Parathyroid adenoma (tissue), 2 donors: ENCODE measurements around the gene SPDYE16.
"Not testable (repeated sequence)": the region's sequence is repeated elsewhere in the genome, so short reads cannot be mapped to it uniquely, and the experiment has no call there.

Source experiments
- H2AFZ ChIP-seq: fragments of 300-600 bp; sonication (generic); one replicate; pipeline ENCODE4 v1.7.0; 2017; ENCODE audit warnings: antibody characterized with exemption, mild to moderate bottlenecking
- H3K27ac ChIP-seq: fragments of 300-600 bp; sonication (generic); one replicate; pipeline ENCODE4 v1.7.0; 2017
- H3K27me3 ChIP-seq: fragments of 300-600 bp; sonication (generic); one replicate; pipeline ENCODE4 v1.7.0; 2017; ENCODE audit warnings: low read length; ENCODE audit not compliant: control insufficient read depth, insufficient read depth
- H3K36me3 ChIP-seq: fragments of 300-600 bp; sonication (generic); one replicate; pipeline ENCODE4 v1.7.0; 2017; ENCODE audit warnings: low read length; ENCODE audit not compliant: control insufficient read depth, insufficient read depth
- H3K4me1 ChIP-seq: fragments of 300-600 bp; sonication (generic); one replicate; pipeline ENCODE4 v1.7.0; 2017; ENCODE audit warnings: control low read depth
- H3K4me2 ChIP-seq: fragments of 300-600 bp; sonication (generic); one replicate; pipeline ENCODE4 v1.7.0; 2017; ENCODE audit warnings: low read length
- H3K4me3 ChIP-seq: fragments of 300-600 bp; sonication (generic); one replicate; pipeline ENCODE4 v1.7.0; 2017; ENCODE audit warnings: low read depth, low read length
- H3K79me2 ChIP-seq: fragments of 300-600 bp; sonication (generic); one replicate; pipeline ENCODE4 v1.7.0; 2017; ENCODE audit warnings: control low read depth
- H3K9ac ChIP-seq: fragments of 300-600 bp; sonication (generic); one replicate; pipeline ENCODE4 v1.7.0; 2017; ENCODE audit warnings: mild to moderate bottlenecking
- H3K9me3 ChIP-seq: fragments of 300-600 bp; sonication (generic); one replicate; pipeline ENCODE4 v1.7.0; 2017; ENCODE audit warnings: low read length; ENCODE audit not compliant: control insufficient read depth
- CTCF ChIP-seq: fragments of 300-600 bp; sonication (generic); IDR thresholded peaks from one replicate; pipeline ENCODE4 v1.7.0; 2017; ENCODE audit warnings: antibody characterized with exemption, mild to moderate bottlenecking
- donor health status: primary hyperparathyroidism.

Gene SPDYE16

GRCh38 chr7:76513817-76514799 is 29.0 kb downstream of the SPDYE16 start:
- no peaks in the 10 kb centered on the region for H3K79me2 ChIP-seq
- no peaks in the 10 kb centered on the region for H3K9me3 ChIP-seq
- no peak overlapping the region for H3K4me3 ChIP-seq
- TF ChIP-seq CTCF = no peak
- no peak overlapping the region for H3K4me2 ChIP-seq
- H3K27ac ChIP-seq = no peak overlapping the region
- no peaks in the 10 kb centered on the region for H3K27me3 ChIP-seq
- H3K4me1 ChIP-seq = no peaks in the 10 kb centered on the region
- H2AFZ ChIP-seq = no peak overlapping the region
- no peaks in the 10 kb centered on the region for H3K36me3 ChIP-seq
- H3K9ac ChIP-seq = no peak overlapping the region

- H3K27me3 ChIP-seq = no peaks in the 10 kb centered on the region
- no peaks in the 10 kb centered on the region for H3K79me2 ChIP-seq
- no peak overlapping the region for H3K4me3 ChIP-seq
- H3K4me1 ChIP-seq = no peaks in the 10 kb centered on the region
- no peaks in the 10 kb centered on the region for H3K9me3 ChIP-seq
- no peak overlapping the region for H3K4me2 ChIP-seq
- TF ChIP-seq CTCF = no peak
- H3K36me3 ChIP-seq = no peaks in the 10 kb centered on the region
- H3K27ac ChIP-seq = no peak overlapping the region
- no peak overlapping the region for H2AFZ ChIP-seq
- H3K9ac ChIP-seq = no peak overlapping the region
Measured at GRCh38 chr7:76512941-76513816, 29.9 kb downstream of the SPDYE16 start.

- H3K4me2 ChIP-seq, H3K9ac ChIP-seq, H3K27ac ChIP-seq, H3K79me2 ChIP-seq, H3K4me3 ChIP-seq, H3K4me1 ChIP-seq, H3K9me3 ChIP-seq, H2AFZ ChIP-seq, H3K27me3 ChIP-seq, H3K36me3 ChIP-seq: not testable (repeated sequence)
Measured at GRCh38 chr7:76511911-76512885, 30.9 kb downstream of the SPDYE16 start.

GRCh38 chr7:76511200-76511910 is 31.7 kb downstream of the SPDYE16 start:
- H3K36me3 ChIP-seq, H3K27ac ChIP-seq, H3K4me2 ChIP-seq, H3K27me3 ChIP-seq, H3K4me3 ChIP-seq, H3K79me2 ChIP-seq, H3K9me3 ChIP-seq, H3K4me1 ChIP-seq, H2AFZ ChIP-seq, H3K9ac ChIP-seq: not testable (repeated sequence)
